ENCODE measurements around the gene LKAAEAR1. TPM values are rescaled to one million over a fixed set of nuclear protein-coding genes. Genes with fewer than 3 reads are reported as not detected.
A peak's percentile ranks its signal among the peaks of the same experiment; 100 is the strongest.

Gene LKAAEAR1
- total and polyA plus RNA-seq, 2 of the 13 experiments (the other 11 are each of a cell fraction or from before 2014, with no cell fraction given), result not detected

- no peak for TF ChIP-seq GRHL1 (CRISPR knock-in tag; conservative IDR thresholded peaks at IDR 0.05)
- TF ChIP-seq ZNF841 (CRISPR knock-in tag; IDR thresholded peaks at IDR 0.05; ENCODE audit: borderline replicate concordance), result 0 out of 2 replicates have a peak, but pooled peaks have one; percentile 45
- TF ChIP-seq HHEX (CRISPR knock-in tag; IDR thresholded peaks at IDR 0.05), result no peak; the same call in 1 of the 2 replicates
- no peak for TF ChIP-seq SOX6 (IDR thresholded peaks at IDR 0.05)
- TF ChIP-seq SOX6 (CRISPR knock-in tag; IDR thresholded peaks at IDR 0.05), result no peak; the same call in 1 of the 2 replicates
- no peak for TF ChIP-seq ZNF615 (CRISPR knock-in tag; IDR thresholded peaks at IDR 0.05; ENCODE audit: borderline replicate concordance)
- TF ChIP-seq, protein P1, sequence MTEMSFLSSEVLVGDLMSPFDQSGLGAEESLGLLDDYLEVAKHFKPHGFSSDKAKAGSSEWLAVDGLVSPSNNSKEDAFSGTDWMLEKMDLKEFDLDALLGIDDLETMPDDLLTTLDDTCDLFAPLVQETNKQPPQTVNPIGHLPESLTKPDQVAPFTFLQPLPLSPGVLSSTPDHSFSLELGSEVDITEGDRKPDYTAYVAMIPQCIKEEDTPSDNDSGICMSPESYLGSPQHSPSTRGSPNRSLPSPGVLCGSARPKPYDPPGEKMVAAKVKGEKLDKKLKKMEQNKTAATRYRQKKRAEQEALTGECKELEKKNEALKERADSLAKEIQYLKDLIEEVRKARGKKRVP (CRISPR knock-in tag; IDR thresholded peaks at IDR 0.05), result no peak
- no peak for TF ChIP-seq NFKBIZ (CRISPR knock-in tag; IDR thresholded peaks at IDR 0.05)
- TF ChIP-seq ZNF101 (CRISPR knock-in tag; IDR thresholded peaks at IDR 0.05; ENCODE audit: borderline replicate concordance, low read depth), result 0 out of 2 replicates have a peak, but pooled peaks have one; percentile 18
- TF ChIP-seq, protein P2, sequence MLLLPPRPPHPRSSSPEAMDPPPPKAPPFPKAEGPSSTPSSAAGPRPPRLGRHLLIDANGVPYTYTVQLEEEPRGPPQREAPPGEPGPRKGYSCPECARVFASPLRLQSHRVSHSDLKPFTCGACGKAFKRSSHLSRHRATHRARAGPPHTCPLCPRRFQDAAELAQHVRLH (CRISPR knock-in tag; IDR thresholded peaks at IDR 0.05; ENCODE audit: borderline replicate concordance, low read depth), result no peak
- TF ChIP-seq, protein P3, sequence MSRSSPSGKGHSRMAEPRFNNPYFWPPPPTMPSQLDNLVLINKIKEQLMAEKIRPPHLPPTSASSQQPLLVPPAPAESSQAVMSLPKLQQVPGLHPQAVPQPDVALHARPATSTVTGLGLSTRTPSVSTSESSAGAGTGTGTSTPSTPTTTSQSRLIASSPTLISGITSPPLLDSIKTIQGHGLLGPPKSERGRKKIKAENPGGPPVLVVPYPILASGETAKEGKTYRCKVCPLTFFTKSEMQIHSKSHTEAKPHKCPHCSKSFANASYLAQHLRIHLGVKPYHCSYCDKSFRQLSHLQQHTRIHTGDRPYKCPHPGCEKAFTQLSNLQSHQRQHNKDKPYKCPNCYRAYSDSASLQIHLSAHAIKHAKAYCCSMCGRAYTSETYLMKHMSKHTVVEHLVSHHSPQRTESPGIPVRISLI (CRISPR knock-in tag; IDR thresholded peaks at IDR 0.05; ENCODE audit: borderline replicate concordance), result 0 out of 2 replicates have a peak, but pooled peaks have one; percentile 38
- no peak for TF ChIP-seq ZNF30 (CRISPR knock-in tag; IDR thresholded peaks at IDR 0.05)
- no peak for TF ChIP-seq ZNF260 (CRISPR knock-in tag; IDR thresholded peaks at IDR 0.05; ENCODE audit: borderline replicate concordance, low read depth)
- TF ChIP-seq KLF9 (CRISPR knock-in tag; IDR thresholded peaks at IDR 0.05; ENCODE audit: low read depth), result no peak
- peak; percentile 89 for TF ChIP-seq MYC (CRISPR knock-in tag; IDR thresholded peaks at IDR 0.05; ENCODE audit: borderline replicate concordance)
- TF ChIP-seq E2F5 (CRISPR knock-in tag; conservative IDR thresholded peaks at IDR 0.05), result 0 out of 2 replicates have a peak, but pooled peaks have one; percentile 37
- peak; percentile 56 for TF ChIP-seq GMEB1 (CRISPR knock-in tag; IDR thresholded peaks at IDR 0.05; ENCODE audit: borderline replicate concordance)
- peak; percentile 68 for TF ChIP-seq BHLHE40 (IDR thresholded peaks at IDR 0.05; ENCODE audit: low read length)
- TF ChIP-seq ZFY (CRISPR knock-in tag; IDR thresholded peaks at IDR 0.05), result peak; percentile 50; the same call in 1 of the 2 replicates
- no peak for TF ChIP-seq HNRNPUL1 (IDR thresholded peaks at IDR 0.05; ENCODE audit: low read depth, low read length)
- TF ChIP-seq ZNF547 (CRISPR knock-in tag; IDR thresholded peaks at IDR 0.05), result peak; percentile 91
- peak; percentile 34; the same call in 1 of the 2 replicates for TF ChIP-seq ZNF768 (CRISPR knock-in tag; IDR thresholded peaks at IDR 0.05)
These were observed 18.9 kb downstream of the LKAAEAR1 start (continued) for GRCh38 chr20:64065062-64065973.

All from HepG2 (cell line).